ENCODE measurements around the gene ZBTB20. TPM values are rescaled to one million over a fixed set of nuclear protein-coding genes. Genes with fewer than 3 reads are reported as not detected.

ZBTB20 gene
- total RNA-seq, 1 experiment from 2014 or later = 0.62 TPM

DNA sequence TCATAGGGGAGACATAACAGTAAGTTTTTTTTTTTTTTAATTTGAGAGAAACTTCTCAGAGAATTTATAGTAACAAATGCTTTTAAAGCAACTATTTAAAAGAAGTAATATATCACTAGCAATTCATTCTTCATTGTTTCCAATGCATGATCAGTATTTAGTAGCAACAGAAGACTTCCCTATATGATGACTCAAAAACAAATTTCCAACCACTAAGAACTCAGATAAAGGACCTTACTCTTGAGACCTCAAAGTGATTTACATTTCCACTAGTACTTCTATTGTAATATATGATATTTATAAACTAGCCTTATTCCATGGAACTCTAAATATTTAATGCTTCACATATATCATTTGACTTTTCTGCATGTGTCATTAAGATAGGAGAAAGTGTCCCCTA, 356.3 kb downstream of the ZBTB20 start:
- Histone ChIP-seq H3K36me3 (replicated peaks; ENCODE audit: control insufficient read depth, insufficient read depth, low read length) (no peaks in the 10 kb centered on the region), H3K27me3 (ENCODE audit: control insufficient read depth, insufficient read depth, low read length) (no peaks in the 10 kb centered on the region), H3K4me3 (ENCODE audit: insufficient read depth, low read depth, low read length) (no peak overlapping the region)
- DNase-seq = no peak

DNA sequence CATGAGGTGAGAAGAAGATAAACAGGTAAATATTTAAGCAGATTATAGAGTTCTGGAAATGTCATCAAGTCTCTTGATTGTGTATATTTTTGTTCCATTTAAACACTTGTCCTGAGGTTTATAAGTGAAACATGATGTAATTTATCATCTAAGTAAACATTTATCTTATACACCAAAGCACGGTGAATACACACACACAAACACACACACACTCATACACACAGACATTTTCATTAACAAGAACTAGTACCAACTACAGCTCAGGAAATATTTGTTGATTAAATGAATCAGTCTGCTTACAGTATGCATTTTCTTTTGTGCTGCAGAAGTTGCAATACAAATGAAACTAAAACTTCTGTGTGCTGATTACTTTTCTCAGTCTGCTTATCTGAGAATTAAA, 357.3 kb downstream of the ZBTB20 start:
- no peaks in the 10 kb centered on the region for H3K36me3 ChIP-seq (replicated peaks; ENCODE audit: control insufficient read depth, insufficient read depth, low read length)
- H3K4me3 ChIP-seq (ENCODE audit: insufficient read depth, low read depth, low read length) = no peak overlapping the region
- no peak for DNase-seq
- H3K27me3 ChIP-seq (ENCODE audit: control insufficient read depth, insufficient read depth, low read length) = no peaks in the 10 kb centered on the region

DNA sequence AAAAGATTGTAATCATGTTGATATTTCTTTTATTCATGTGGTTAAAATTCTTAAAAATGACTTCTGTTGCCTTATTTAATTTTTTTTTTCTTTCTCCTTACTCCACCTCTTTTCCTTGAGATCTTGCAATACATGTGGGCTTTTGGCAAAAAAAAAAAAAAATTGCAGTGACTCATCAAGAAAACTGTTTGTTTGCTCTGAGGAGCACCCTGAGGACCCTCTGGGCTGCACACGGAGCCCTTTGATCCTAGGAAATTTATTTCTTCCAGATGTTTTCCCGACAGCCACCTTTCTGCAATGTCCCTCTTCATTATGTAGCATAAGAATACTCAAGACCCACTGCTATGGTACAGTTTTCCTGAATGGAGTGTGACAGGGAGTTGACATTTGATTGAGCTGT, 371.7 kb downstream of the ZBTB20 start:
- no peak overlapping the region for H3K4me3 ChIP-seq (ENCODE audit: insufficient read depth, low read depth, low read length)
- H3K27me3 ChIP-seq (ENCODE audit: control insufficient read depth, insufficient read depth, low read length) = no peaks in the 10 kb centered on the region
- H3K36me3 ChIP-seq (replicated peaks; ENCODE audit: control insufficient read depth, insufficient read depth, low read length) = no peaks in the 10 kb centered on the region
- DNase-seq = no peak

- DNase-seq = no peak
- no peaks in the 10 kb centered on the region for H3K27me3 ChIP-seq (ENCODE audit: control insufficient read depth, insufficient read depth, low read length)
- H3K36me3 ChIP-seq (replicated peaks; ENCODE audit: control insufficient read depth, insufficient read depth, low read length) = no peaks in the 10 kb centered on the region
- no peak overlapping the region for H3K4me3 ChIP-seq (ENCODE audit: insufficient read depth, low read depth, low read length)
Measured at GRCh38 chr3:114770874-114771273, 376.2 kb downstream of the ZBTB20 start.

GRCh38 chr3:114764056-114764492, 383.0 kb downstream of the ZBTB20 start:
- no peaks in the 10 kb centered on the region for H3K27me3 ChIP-seq (ENCODE audit: control insufficient read depth, insufficient read depth, low read length)
- no peak overlapping the region for H3K4me3 ChIP-seq (ENCODE audit: insufficient read depth, low read depth, low read length)
- no peak for DNase-seq
- no peaks in the 10 kb centered on the region for H3K36me3 ChIP-seq (replicated peaks; ENCODE audit: control insufficient read depth, insufficient read depth, low read length)

- DNase-seq = no peak
- Histone ChIP-seq H3K36me3 (replicated peaks; ENCODE audit: control insufficient read depth, insufficient read depth, low read length) (no peaks in the 10 kb centered on the region), H3K4me3 (ENCODE audit: insufficient read depth, low read depth, low read length) (no peak overlapping the region), H3K27me3 (ENCODE audit: control insufficient read depth, insufficient read depth, low read length) (no peaks in the 10 kb centered on the region)
Measured at GRCh38 chr3:114762144-114762543, 384.9 kb downstream of the ZBTB20 start.

DNA sequence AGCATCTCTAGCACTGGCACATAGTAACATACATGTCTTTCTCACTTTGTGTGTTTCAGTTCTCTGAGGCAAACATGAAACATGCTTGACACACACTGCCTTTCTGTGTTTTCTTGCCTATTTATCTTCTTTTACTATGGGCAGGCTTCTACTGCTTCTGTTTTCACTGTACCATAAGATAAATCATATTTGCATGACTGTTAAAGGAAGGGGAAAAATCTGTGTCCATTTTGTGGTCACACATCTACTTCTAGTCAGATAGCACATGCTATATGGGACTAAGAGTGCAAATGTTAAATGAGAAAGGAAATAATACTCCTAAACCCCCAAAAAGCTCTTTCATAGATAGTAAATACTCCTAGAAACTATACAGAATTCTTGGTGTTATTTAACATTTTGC, 386.4 kb downstream of the ZBTB20 start:
- Histone ChIP-seq H3K27me3 (ENCODE audit: control insufficient read depth, insufficient read depth, low read length) (no peaks in the 10 kb centered on the region), H3K4me3 (ENCODE audit: insufficient read depth, low read depth, low read length) (no peak overlapping the region), H3K36me3 (replicated peaks; ENCODE audit: control insufficient read depth, insufficient read depth, low read length) (no peaks in the 10 kb centered on the region)
- no peak for DNase-seq

- H3K36me3 ChIP-seq (replicated peaks; ENCODE audit: control insufficient read depth, insufficient read depth, low read length) = no peaks in the 10 kb centered on the region
- no peak for DNase-seq
- H3K4me3 ChIP-seq (ENCODE audit: insufficient read depth, low read depth, low read length) = no peak overlapping the region
- H3K27me3 ChIP-seq (ENCODE audit: control insufficient read depth, insufficient read depth, low read length) = no peaks in the 10 kb centered on the region
Measured at GRCh38 chr3:114758831-114759699, 388.0 kb downstream of the ZBTB20 start.

- Histone ChIP-seq H3K4me3 (ENCODE audit: insufficient read depth, low read depth, low read length) (no peak overlapping the region), H3K27me3 (ENCODE audit: control insufficient read depth, insufficient read depth, low read length) (no peaks in the 10 kb centered on the region), H3K36me3 (replicated peaks; ENCODE audit: control insufficient read depth, insufficient read depth, low read length) (no peaks in the 10 kb centered on the region)
- no peak for DNase-seq
Measured at GRCh38 chr3:114756506-114757279, 390.4 kb downstream of the ZBTB20 start.

DNA sequence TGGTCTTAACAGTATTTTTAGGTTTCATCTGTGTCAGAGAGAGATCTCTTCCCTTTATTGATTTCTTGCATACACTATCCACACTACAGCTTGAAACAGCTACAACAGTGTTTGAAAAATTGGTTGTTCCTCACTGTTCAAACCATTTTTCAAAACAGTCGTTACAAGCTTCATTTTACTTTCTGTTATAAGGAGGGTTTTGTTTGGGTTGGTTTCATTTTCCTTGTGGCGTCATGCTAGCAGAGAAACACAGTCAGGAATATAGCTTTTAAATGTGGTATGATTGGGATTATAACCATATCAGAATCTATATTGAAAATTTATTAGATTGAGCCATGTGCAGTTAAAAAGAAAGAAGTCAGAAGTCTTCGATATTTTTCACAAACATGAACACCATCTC, 400.6 kb downstream of the ZBTB20 start:
- DNase-seq = no peak
- Histone ChIP-seq H3K4me3 (ENCODE audit: insufficient read depth, low read depth, low read length) (no peak overlapping the region), H3K36me3 (replicated peaks; ENCODE audit: control insufficient read depth, insufficient read depth, low read length) (no peaks in the 10 kb centered on the region), H3K27me3 (ENCODE audit: control insufficient read depth, insufficient read depth, low read length) (no peaks in the 10 kb centered on the region)

- DNase-seq = no peak
- H3K4me3 ChIP-seq (ENCODE audit: insufficient read depth, low read depth, low read length) = no peak overlapping the region
Measured at GRCh38 chr3:114745322-114746240, 401.5 kb downstream of the ZBTB20 start.

DNA sequence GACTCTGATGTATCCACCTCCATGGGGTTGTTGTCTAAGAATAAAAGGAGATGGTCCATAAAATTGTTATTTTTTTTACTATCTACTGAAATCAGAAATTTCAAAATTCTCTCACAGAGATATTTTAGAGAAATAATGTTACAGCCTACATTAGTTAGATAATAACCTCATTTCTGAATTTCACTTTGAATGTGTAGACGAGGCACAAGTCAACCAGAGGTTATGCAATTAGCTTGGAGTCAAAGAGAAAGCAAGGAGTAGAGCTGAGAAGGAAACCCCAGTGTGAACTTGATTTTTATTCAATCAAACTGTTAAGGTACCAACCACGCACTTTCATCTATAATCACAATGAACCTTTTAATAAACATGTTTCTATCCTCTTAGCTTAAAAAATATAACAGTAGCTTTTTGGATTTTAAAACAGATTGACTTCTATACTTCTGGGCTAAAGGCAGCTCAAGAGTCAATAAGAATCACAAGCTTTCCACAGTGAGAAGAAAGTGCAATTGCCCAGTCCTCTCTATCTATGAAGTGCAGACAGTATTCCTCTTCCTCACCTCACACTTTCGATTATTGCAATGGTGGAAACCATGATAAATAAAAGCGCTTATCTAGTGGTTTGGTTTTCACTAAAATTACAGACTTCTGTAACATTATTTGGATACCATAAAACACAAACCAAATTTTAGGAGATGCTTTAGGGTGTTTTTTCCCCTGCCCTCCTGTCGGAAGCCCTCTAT, 403.2 kb downstream of the ZBTB20 start:
- no peaks in the 10 kb centered on the region for H3K36me3 ChIP-seq (replicated peaks; ENCODE audit: control insufficient read depth, insufficient read depth, low read length)
- no peak for DNase-seq
- no peaks in the 10 kb centered on the region for H3K27me3 ChIP-seq (ENCODE audit: control insufficient read depth, insufficient read depth, low read length)
- no peak overlapping the region for H3K4me3 ChIP-seq (ENCODE audit: insufficient read depth, low read depth, low read length)

More at GRCh38 chr3:114745322-114746240, 401.5 kb downstream of the ZBTB20 start:
- H3K36me3 ChIP-seq (replicated peaks; ENCODE audit: control insufficient read depth, insufficient read depth, low read length) = no peaks in the 10 kb centered on the region
- no peaks in the 10 kb centered on the region for H3K27me3 ChIP-seq (ENCODE audit: control insufficient read depth, insufficient read depth, low read length)

DNA sequence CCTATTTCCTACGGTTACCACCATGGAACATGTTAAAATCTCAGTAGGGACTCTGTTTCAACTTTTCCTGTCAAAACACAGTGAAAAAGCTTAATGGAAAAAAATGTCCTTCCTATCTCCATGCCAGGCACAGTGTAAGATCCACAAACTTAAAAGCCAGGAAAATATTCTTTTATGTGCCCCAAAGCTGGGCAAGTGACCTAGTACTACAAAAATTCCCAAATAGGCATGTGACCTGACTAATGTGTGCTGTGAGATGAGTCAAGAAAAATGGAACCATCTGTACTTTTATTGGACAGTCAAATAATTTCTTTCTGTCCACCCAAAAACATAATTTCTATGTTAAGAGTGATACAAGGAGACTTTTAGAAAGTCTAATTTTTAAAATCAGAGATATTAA, 406.0 kb downstream of the ZBTB20 start:
- no peaks in the 10 kb centered on the region for H3K27me3 ChIP-seq (ENCODE audit: control insufficient read depth, insufficient read depth, low read length)
- H3K36me3 ChIP-seq (replicated peaks; ENCODE audit: control insufficient read depth, insufficient read depth, low read length) = no peaks in the 10 kb centered on the region
- DNase-seq = no peak
- no peak overlapping the region for H3K4me3 ChIP-seq (ENCODE audit: insufficient read depth, low read depth, low read length)

GRCh38 chr3:114739627-114740026, 407.5 kb downstream of the ZBTB20 start:
- H3K27me3 ChIP-seq (ENCODE audit: control insufficient read depth, insufficient read depth, low read length) = no peaks in the 10 kb centered on the region
- no peak overlapping the region for H3K4me3 ChIP-seq (ENCODE audit: insufficient read depth, low read depth, low read length)
- H3K36me3 ChIP-seq (replicated peaks; ENCODE audit: control insufficient read depth, insufficient read depth, low read length) = no peaks in the 10 kb centered on the region
- DNase-seq = no peak
